Thymus (tissue), 11 donors: ENCODE measurements around the gene PLGRKT. TPM values are rescaled to one million over a fixed set of nuclear protein-coding genes. Genes with fewer than 3 reads are reported as not detected.
"Not testable (repeated sequence)": the region's sequence is repeated elsewhere in the genome, so short reads cannot be mapped to it uniquely, and the experiment has no call there.

ENCODE experiments used
- DNase-seq, 9 donors: peaks; one replicate each; pipeline ENCODE4 v3.0.0-alpha.2; 2013; ENCODE audit warnings: low spot score in 9 of 9, low read depth in 6 of 9, missing footprints in 1 of 9
- H3K27ac ChIP-seq, 2 donors: one replicate each; pipeline ENCODE4 v1.5.1; 2013; ENCODE audit warnings: control low read depth in 1 of 2, low read depth in 1 of 2, low read length in 1 of 2, mild to moderate bottlenecking in 1 of 2, moderate library complexity in 1 of 2
- H3K27me3 ChIP-seq, 2 donors: one replicate each; pipeline ENCODE4 v1.5.1; 2013; ENCODE audit warnings: low read length in 1 of 2; ENCODE audit not compliant: control insufficient read depth in 2 of 2, insufficient read depth in 1 of 2
- H3K36me3 ChIP-seq, 2 donors: one replicate each; pipeline ENCODE4 v1.5.1; 2013; ENCODE audit warnings: low read length in 1 of 2, mild to moderate bottlenecking in 1 of 2, moderate library complexity in 1 of 2; ENCODE audit not compliant: control insufficient read depth in 2 of 2, insufficient read depth in 2 of 2
- H3K4me1 ChIP-seq, 2 donors: one replicate each; pipeline ENCODE4 v1.5.1; 2013; ENCODE audit warnings: low read length in 2 of 2; ENCODE audit not compliant: control insufficient read depth in 2 of 2, insufficient read depth in 2 of 2
- H3K4me3 ChIP-seq, 2 donors: one replicate each; pipeline ENCODE4 v1.5.1; 2013; ENCODE audit warnings: low read length in 2 of 2, control low read depth in 1 of 2, mild to moderate bottlenecking in 1 of 2
- H3K9me3 ChIP-seq, 2 donors: one replicate each; pipeline ENCODE4 v1.5.1; 2013; ENCODE audit warnings: low read length in 1 of 2, mild to moderate bottlenecking in 1 of 2; ENCODE audit not compliant: control insufficient read depth in 2 of 2, insufficient read depth in 1 of 2
- WGBS: extraction: QIAGEN DNeasy Blood & Tissue Kit; methylation state at CpG from one replicate; pipeline ENCODE4 v1.1.7; 2013; 5-methylcytosine and 5-hydroxymethylcytosine counted together
- polyA plus RNA-seq: library from polyadenylated mRNA; stranded (reverse); fragments of 200-250 nt; gene quantifications from one replicate; pipeline ENCODE4 v1.2.3, GENCODE V29; 2013
- total RNA-seq: library from RNA; stranded (reverse); fragments of 120-200 nt; gene quantifications from one replicate; pipeline ENCODE4 v1.2.4, GENCODE V29; 2013
- donor health status: healthy.

PLGRKT gene
- total and polyA plus RNA-seq, 2 donors: 38.8 to 53.7 TPM

DNA sequence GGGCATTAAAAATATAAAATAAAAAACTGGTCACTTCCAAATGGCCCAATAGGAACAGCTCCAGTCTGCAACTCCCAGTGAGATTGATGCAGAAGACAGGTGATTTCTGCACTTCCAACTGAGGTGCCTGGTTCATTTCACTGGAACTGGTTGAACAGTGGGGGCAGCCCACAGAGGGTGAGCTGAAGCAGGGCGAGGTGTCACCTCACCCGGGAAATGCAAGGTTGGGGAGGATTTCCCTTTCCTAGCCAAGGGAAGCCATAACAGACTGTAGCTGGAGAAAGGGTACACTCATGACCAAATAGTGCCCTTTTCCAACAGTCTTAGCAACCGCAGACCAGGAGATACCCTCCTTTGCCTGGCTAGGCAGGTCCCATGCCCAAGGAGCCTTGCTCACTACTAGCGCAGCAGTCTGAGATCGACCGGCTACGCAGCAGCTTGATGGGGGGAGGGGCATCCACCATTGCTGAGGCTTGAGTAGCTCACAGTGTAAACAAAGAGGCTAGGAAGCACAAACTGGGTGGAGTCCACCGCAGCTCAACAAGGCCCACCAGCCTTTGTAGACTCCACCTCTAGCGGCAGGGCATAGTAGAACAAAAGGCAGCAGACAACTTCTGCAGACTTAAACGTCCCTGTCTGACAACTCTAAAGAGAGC, 110.7 kb downstream of the PLGRKT start:
- Histone ChIP-seq H3K4me1 (no peaks in the 10 kb centered on the region), H3K9me3 (no peaks in the 10 kb centered on the region), H3K27me3 (no peaks in the 10 kb centered on the region), H3K36me3 (no peaks in the 10 kb centered on the region), H3K27ac (no peak overlapping the region), H3K4me3 (no peak overlapping the region)
- WGBS: 95% methylated on average over 10 of the region's 10 CpGs
- DNase-seq: peak in 5 of 9 donors; percentile 15 to 62 (median 56)

DNA sequence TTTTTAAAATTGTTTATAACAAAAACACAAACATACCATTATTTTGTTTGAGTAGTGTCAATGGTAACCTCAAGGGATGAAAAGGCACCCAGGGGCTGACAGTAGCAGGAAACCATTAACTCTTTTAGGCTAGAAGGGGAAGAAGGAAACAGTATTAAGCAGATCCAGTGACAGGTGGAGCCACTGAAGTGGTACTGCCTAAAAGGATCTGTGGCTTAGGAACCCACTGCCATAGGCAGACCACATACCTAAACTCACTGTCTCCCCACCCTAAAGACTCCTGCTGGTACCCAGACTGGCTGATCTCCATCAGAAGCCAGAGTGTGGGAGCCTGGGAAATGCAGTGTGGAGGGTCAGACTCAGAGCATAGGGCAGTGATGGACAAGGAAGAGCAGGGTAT, 111.5 kb downstream of the PLGRKT start:
- Histone ChIP-seq H3K27me3 (no peaks in the 10 kb centered on the region), H3K9me3 (no peaks in the 10 kb centered on the region), H3K4me3 (no peak overlapping the region), H3K27ac (no peak overlapping the region), H3K4me1 (no peaks in the 10 kb centered on the region), H3K36me3 (no peaks in the 10 kb centered on the region)
- DNase-seq: no peak

DNA sequence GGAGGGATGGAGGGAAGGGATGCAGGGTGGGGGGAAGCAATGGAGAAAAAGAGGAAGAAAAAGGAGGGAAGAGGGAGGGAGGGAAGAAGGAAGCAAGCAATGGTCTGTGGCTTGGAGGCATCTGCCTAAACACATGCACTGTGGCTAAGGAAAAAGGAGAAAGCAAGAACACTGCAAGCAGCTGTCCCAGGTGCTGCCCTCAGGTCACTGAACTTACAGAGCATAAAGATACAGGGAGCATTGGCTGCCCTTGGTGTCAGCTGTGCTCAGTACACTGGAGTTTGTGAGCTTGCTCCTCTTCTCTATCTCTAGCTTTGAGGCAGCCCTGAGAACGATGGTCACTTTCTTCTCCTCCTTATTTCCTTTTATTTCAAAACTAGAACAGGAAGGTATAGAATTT, 116.1 kb downstream of the PLGRKT start:
- not testable (repeated sequence) for H3K27me3 ChIP-seq, H3K4me3 ChIP-seq, H3K4me1 ChIP-seq, H3K36me3 ChIP-seq, H3K27ac ChIP-seq, DNase-seq, H3K9me3 ChIP-seq
- 92% methylated on average over 1 of the region's 1 CpG for WGBS

DNA sequence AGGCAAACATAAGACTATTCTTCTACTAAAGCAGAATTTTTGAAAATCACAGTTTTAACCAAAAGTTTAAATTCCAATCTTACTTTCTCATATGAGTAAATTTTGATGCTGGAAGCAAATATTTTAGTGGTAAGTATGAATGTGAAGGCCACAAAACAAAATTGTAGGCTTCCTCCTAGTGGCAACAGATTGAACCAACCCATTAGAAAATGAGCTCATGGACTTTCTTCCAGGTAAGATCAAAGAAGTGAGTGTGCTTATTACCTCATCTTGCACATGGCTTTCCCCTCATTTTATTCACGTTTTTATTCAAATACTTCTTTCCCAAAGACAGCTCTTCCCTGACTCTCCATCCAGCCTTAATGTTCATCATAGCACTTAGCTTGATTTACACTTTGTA, 116.7 kb downstream of the PLGRKT start:
- WGBS: 72% methylated on average over 1 of the region's 1 CpG
- H3K36me3 ChIP-seq: no peaks in the 10 kb centered on the region
- H3K27ac ChIP-seq: no peak overlapping the region
- no peaks in the 10 kb centered on the region for H3K4me1 ChIP-seq
- no peak overlapping the region for H3K4me3 ChIP-seq
- H3K9me3 ChIP-seq: no peaks in the 10 kb centered on the region
- no peaks in the 10 kb centered on the region for H3K27me3 ChIP-seq
- no peak for DNase-seq

DNA sequence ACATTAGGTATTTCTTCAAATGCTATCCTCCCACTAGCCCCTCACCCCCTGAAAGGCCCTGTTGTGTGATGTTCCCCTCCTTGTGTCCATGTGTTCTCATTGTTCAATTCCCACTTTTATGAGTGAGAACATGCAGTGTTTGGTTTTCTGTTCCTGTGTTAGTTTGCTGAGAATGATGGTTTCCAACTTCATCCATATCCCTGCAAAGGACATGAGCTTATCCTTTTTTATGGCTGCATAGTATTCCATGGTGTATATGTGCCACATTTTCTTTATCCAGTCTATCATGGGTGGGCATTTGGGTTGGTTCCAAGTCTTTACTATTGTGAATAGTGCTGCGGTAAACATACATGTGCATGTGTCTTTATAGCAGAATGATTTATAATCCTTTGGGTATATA, 121.3 kb downstream of the PLGRKT start:
- not testable (repeated sequence) for H3K27ac ChIP-seq, H3K4me3 ChIP-seq, DNase-seq, H3K9me3 ChIP-seq, H3K27me3 ChIP-seq, H3K4me1 ChIP-seq, H3K36me3 ChIP-seq
- WGBS: 95% methylated on average over 1 of the region's 1 CpG

DNA sequence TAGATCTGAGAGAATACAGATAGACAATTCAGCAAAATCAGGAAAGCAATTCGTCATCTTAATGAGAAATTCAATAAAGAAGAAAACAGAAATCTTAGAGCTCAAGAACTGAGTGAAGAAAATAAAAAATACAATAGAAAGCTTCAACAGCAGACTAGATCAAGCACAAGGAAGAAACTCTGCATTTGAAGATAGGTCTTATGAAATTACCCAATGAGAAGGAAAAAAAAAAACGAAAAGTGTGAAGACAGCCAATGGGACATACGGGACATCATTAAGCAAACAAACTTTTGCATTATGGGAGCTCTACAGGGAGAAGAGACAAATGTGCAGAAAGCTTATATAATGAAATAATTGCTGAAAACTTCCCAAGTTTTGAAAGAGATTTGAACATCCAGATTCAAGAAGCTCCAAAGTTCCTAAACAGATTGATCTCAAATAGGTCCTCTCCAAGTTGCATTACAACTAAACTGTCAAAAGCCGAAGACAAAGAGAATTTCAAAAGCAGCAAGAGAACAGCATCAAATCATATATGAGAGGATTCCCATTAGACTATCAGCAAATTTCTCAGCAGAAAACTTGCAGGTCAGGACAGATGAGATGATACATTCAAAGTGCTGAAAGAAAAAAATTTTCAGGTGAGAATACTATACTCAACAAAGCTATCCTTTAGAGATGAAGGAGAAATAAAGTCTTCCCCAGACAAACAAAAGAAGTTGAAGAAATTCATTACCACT, 122.4 kb downstream of the PLGRKT start:
- H3K4me1 ChIP-seq: no peaks in the 10 kb centered on the region
- peaks cover 0 to 3% of the 10 kb centered on the region in 2 donors for H3K9me3 ChIP-seq
- DNase-seq: no peak
- no peak overlapping the region for H3K4me3 ChIP-seq
- H3K27ac ChIP-seq: no peak overlapping the region
- 61% methylated on average over 4 of the region's 4 CpGs for WGBS
- no peaks in the 10 kb centered on the region for H3K36me3 ChIP-seq
- H3K27me3 ChIP-seq: no peaks in the 10 kb centered on the region

DNA sequence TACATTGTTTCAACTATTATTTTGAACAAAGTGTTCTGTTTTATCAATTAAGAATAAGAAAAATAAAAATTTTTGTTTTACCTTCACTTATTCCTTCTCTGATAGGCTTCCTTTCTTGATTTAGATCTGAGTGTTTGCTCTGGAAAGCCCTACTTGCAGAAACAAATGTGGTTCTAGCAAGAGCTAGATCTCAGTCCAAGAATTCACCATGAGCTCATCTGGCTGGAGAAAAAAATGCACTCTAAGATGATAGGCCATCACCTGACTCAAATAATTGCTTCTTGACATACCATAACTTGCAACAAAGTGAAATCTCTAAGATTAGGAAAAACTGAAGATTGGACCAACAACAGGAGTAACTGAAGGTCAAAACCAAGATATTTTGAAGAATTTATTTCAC, 126.9 kb downstream of the PLGRKT start:
- H3K9me3 ChIP-seq: peaks cover 0 to 3% of the 10 kb centered on the region in 2 donors
- H3K36me3 ChIP-seq: no peaks in the 10 kb centered on the region
- no peak for DNase-seq
- H3K27me3 ChIP-seq: no peaks in the 10 kb centered on the region
- no peaks in the 10 kb centered on the region for H3K4me1 ChIP-seq
- no peak overlapping the region for H3K27ac ChIP-seq
- no peak overlapping the region for H3K4me3 ChIP-seq

Other genes starting within 250 kb of the PLGRKT start
- 0.05 TPM for gene INSL4, start 206.5 kb downstream of the PLGRKT start, total RNA-seq
- gene INSL4, start 206.5 kb downstream of the PLGRKT start, polyA plus RNA-seq: 0.18 TPM
- 5.2 TPM for gene RLN2, start 133.2 kb downstream of the PLGRKT start, total RNA-seq
- gene RLN2, start 133.2 kb downstream of the PLGRKT start, polyA plus RNA-seq: 3.1 TPM
- gene RLN1, start 98.0 kb downstream of the PLGRKT start, total RNA-seq: 3.6 TPM
- gene RLN1, start 98.0 kb downstream of the PLGRKT start, polyA plus RNA-seq: 1.3 TPM
- 21.7 TPM for gene CD274, start 12.6 kb upstream of the PLGRKT start, total RNA-seq
- gene CD274, start 12.6 kb upstream of the PLGRKT start, polyA plus RNA-seq: 10.9 TPM
- gene PDCD1LG2, start 72.6 kb upstream of the PLGRKT start, total RNA-seq: 8.2 TPM
- 3.4 TPM for gene PDCD1LG2, start 72.6 kb upstream of the PLGRKT start, polyA plus RNA-seq
- gene RIC1, start 191.2 kb upstream of the PLGRKT start, total RNA-seq: 23.9 TPM
- 10.3 TPM for gene RIC1, start 191.2 kb upstream of the PLGRKT start, polyA plus RNA-seq